HEK293 (cell line): ENCODE measurements around the gene CCND3.

Experiments used
- BCL11A ChIP-seq: fragments of 450-650 bp; formaldehyde crosslinking; IDR thresholded peaks from 2 replicates; pipeline ENCODE4 v1.5.1; 2016; ENCODE audit warnings: low read depth, missing biosample characterization, missing genetic modification characterization
- ELK4 ChIP-seq: IDR thresholded peaks from 2 replicates; pipeline ENCODE4 v1.6.1; 2011; ENCODE audit warnings: mild to moderate bottlenecking, low read depth, low read length, borderline replicate concordance
- GLIS2 ChIP-seq: fragments of 450-650 bp; formaldehyde crosslinking; IDR thresholded peaks from 2 replicates; pipeline ENCODE4 v1.5.1; 2016; ENCODE audit warnings: missing biosample characterization, missing genetic modification characterization
- IKZF3 ChIP-seq: fragments of 450-650 bp; IDR thresholded peaks from 2 replicates; pipeline ENCODE4 v1.5.0; 2018; ENCODE audit warnings: missing biosample characterization, mild to moderate bottlenecking, missing genetic modification characterization, moderate library complexity
- KLF8 ChIP-seq: fragments of 450-650 bp; formaldehyde crosslinking; IDR thresholded peaks from 2 replicates; pipeline ENCODE4 v1.5.1; 2016; ENCODE audit warnings: missing biosample characterization, missing genetic modification characterization
- KLF9 ChIP-seq: fragments of 450-650 bp; formaldehyde crosslinking; IDR thresholded peaks from 2 replicates; pipeline ENCODE4 v1.5.1; 2016; ENCODE audit warnings: missing biosample characterization, missing genetic modification characterization, low read depth
- MYNN ChIP-seq: fragments of 450-650 bp; formaldehyde crosslinking; IDR thresholded peaks from 2 replicates; pipeline ENCODE4 v1.5.1; 2016; ENCODE audit warnings: missing biosample characterization, missing genetic modification characterization, borderline replicate concordance
- PATZ1 ChIP-seq: fragments of 450-650 bp; formaldehyde crosslinking; IDR thresholded peaks from 2 replicates; pipeline ENCODE4 v1.5.1; 2016; ENCODE audit warnings: missing biosample characterization, missing genetic modification characterization
- SCRT1 ChIP-seq: fragments of 450-650 bp; formaldehyde crosslinking; IDR thresholded peaks from 2 replicates; pipeline ENCODE4 v1.5.1; 2016; ENCODE audit warnings: missing biosample characterization, missing genetic modification characterization, borderline replicate concordance
- SCRT2 ChIP-seq: fragments of 450-650 bp; formaldehyde crosslinking; IDR thresholded peaks from 2 replicates; pipeline ENCODE4 v1.5.1; 2016; ENCODE audit warnings: missing biosample characterization, missing genetic modification characterization
- SP2 ChIP-seq: fragments of 450-650 bp; formaldehyde crosslinking; IDR thresholded peaks from 2 replicates; pipeline ENCODE4 v1.5.1; 2016; ENCODE audit warnings: missing biosample characterization, missing genetic modification characterization
- SP7 ChIP-seq: fragments of 450-650 bp; formaldehyde crosslinking; IDR thresholded peaks from 2 replicates; pipeline ENCODE4 v1.5.1; 2016; ENCODE audit warnings: missing biosample characterization, missing genetic modification characterization
- ZBTB20 ChIP-seq: fragments of 450-650 bp; formaldehyde crosslinking; IDR thresholded peaks from 2 replicates; pipeline ENCODE4 v1.5.1; 2016; ENCODE audit warnings: missing biosample characterization, missing genetic modification characterization
- ZBTB26 ChIP-seq: fragments of 450-650 bp; formaldehyde crosslinking; optimal IDR thresholded peaks from 2 replicates; pipeline ENCODE3; 2016; ENCODE audit warnings: missing biosample characterization, mild to moderate bottlenecking, missing genetic modification characterization
- ZFHX2 ChIP-seq: fragments of 450-650 bp; formaldehyde crosslinking; conservative IDR thresholded peaks from 2 replicates; pipeline ENCODE4 v1.5.1; 2016; ENCODE audit warnings: missing biosample characterization, missing genetic modification characterization
- ZNF121 ChIP-seq: fragments of 450-650 bp; formaldehyde crosslinking; IDR thresholded peaks from 2 replicates; pipeline ENCODE4 v1.5.1; 2016; ENCODE audit warnings: missing biosample characterization, missing genetic modification characterization
- ZNF174 ChIP-seq: fragments of 450-650 bp; formaldehyde crosslinking; IDR thresholded peaks from 2 replicates; pipeline ENCODE4 v1.5.0; 2017; ENCODE audit warnings: missing biosample characterization, mild to moderate bottlenecking, missing genetic modification characterization
- ZNF175 ChIP-seq: fragments of 450-650 bp; formaldehyde crosslinking; IDR thresholded peaks from 2 replicates; pipeline ENCODE4 v1.5.1; 2016; ENCODE audit warnings: missing biosample characterization, missing genetic modification characterization
- ZNF19 ChIP-seq: fragments of 450-650 bp; formaldehyde crosslinking; IDR thresholded peaks from 2 replicates; pipeline ENCODE4; 2016; ENCODE audit warnings: missing biosample characterization, missing genetic modification characterization, low read depth
- ZNF211 ChIP-seq: fragments of 450-650 bp; formaldehyde crosslinking; IDR thresholded peaks from 2 replicates; pipeline ENCODE4 v1.5.1; 2016; ENCODE audit warnings: low read depth, missing biosample characterization, missing genetic modification characterization
- ZNF239 ChIP-seq: fragments of 450-650 bp; formaldehyde crosslinking; IDR thresholded peaks from 2 replicates; pipeline ENCODE4 v1.5.1; 2016; ENCODE audit warnings: missing biosample characterization, missing genetic modification characterization
- ZNF341 ChIP-seq: fragments of 450-650 bp; formaldehyde crosslinking; IDR thresholded peaks from 2 replicates; pipeline ENCODE4; 2016; ENCODE audit warnings: low read depth, missing biosample characterization, missing genetic modification characterization
- ZNF37A ChIP-seq: fragments of 450-650 bp; IDR thresholded peaks from 2 replicates; pipeline ENCODE4 v1.5.1; 2018; ENCODE audit warnings: missing biosample characterization, missing genetic modification characterization
- ZNF391 ChIP-seq: fragments of 450-650 bp; formaldehyde crosslinking; IDR thresholded peaks from 2 replicates; pipeline ENCODE4 v1.5.1; 2016; ENCODE audit warnings: low read depth, missing biosample characterization, missing genetic modification characterization, borderline replicate concordance
- ZNF433 ChIP-seq: fragments of 450-650 bp; formaldehyde crosslinking; IDR thresholded peaks from 2 replicates; pipeline ENCODE4 v1.5.1; 2016; ENCODE audit warnings: missing biosample characterization, missing genetic modification characterization, low read depth
- ZNF501 ChIP-seq: fragments of 450-650 bp; formaldehyde crosslinking; IDR thresholded peaks from 2 replicates; pipeline ENCODE4 v1.5.1; 2016; ENCODE audit warnings: missing biosample characterization, missing genetic modification characterization
- ZNF514 ChIP-seq: fragments of 450-650 bp; formaldehyde crosslinking; IDR thresholded peaks from 2 replicates; pipeline ENCODE4 v1.5.1; 2016; ENCODE audit warnings: missing biosample characterization, missing genetic modification characterization
- ZNF555 ChIP-seq: fragments of 450-650 bp; formaldehyde crosslinking; conservative IDR thresholded peaks from 2 replicates; pipeline ENCODE4 v1.5.1; 2017; ENCODE audit warnings: missing biosample characterization, mild to moderate bottlenecking, missing genetic modification characterization, inconsistent platforms
- ZNF571 ChIP-seq: fragments of 450-650 bp; formaldehyde crosslinking; IDR thresholded peaks from 2 replicates; pipeline ENCODE4 v1.5.0; 2017; ENCODE audit warnings: missing biosample characterization, missing genetic modification characterization
- ZNF76 ChIP-seq: fragments of 450-650 bp; formaldehyde crosslinking; IDR thresholded peaks from 2 replicates; pipeline ENCODE4; 2016; ENCODE audit warnings: low read depth, missing biosample characterization, missing genetic modification characterization, borderline replicate concordance
- ZNF776 ChIP-seq: fragments of 450-650 bp; formaldehyde crosslinking; IDR thresholded peaks from 2 replicates; pipeline ENCODE4 v1.5.0; 2017; ENCODE audit warnings: missing biosample characterization, missing genetic modification characterization, borderline replicate concordance
- TF ChIP-seq, protein P1 (sequence below): fragments of 450-650 bp; formaldehyde crosslinking; IDR thresholded peaks from 2 replicates; pipeline ENCODE4 v1.5.1; 2017; ENCODE audit warnings: missing biosample characterization, missing genetic modification characterization
- TF ChIP-seq, protein P2 (sequence below): fragments of 450-650 bp; formaldehyde crosslinking; IDR thresholded peaks from 2 replicates; pipeline ENCODE4 v1.5.1; 2016; ENCODE audit warnings: missing biosample characterization, missing genetic modification characterization
- TF ChIP-seq, protein P3 (sequence below): fragments of 450-650 bp; formaldehyde crosslinking; IDR thresholded peaks from 2 replicates; pipeline ENCODE4 v1.5.1; 2016; ENCODE audit warnings: missing biosample characterization, missing genetic modification characterization

CCND3 gene

GRCh38 chr6:41940759-41941279 lies 789 bp downstream of the CCND3 start (continued):
- TF ChIP-seq, protein P1, sequence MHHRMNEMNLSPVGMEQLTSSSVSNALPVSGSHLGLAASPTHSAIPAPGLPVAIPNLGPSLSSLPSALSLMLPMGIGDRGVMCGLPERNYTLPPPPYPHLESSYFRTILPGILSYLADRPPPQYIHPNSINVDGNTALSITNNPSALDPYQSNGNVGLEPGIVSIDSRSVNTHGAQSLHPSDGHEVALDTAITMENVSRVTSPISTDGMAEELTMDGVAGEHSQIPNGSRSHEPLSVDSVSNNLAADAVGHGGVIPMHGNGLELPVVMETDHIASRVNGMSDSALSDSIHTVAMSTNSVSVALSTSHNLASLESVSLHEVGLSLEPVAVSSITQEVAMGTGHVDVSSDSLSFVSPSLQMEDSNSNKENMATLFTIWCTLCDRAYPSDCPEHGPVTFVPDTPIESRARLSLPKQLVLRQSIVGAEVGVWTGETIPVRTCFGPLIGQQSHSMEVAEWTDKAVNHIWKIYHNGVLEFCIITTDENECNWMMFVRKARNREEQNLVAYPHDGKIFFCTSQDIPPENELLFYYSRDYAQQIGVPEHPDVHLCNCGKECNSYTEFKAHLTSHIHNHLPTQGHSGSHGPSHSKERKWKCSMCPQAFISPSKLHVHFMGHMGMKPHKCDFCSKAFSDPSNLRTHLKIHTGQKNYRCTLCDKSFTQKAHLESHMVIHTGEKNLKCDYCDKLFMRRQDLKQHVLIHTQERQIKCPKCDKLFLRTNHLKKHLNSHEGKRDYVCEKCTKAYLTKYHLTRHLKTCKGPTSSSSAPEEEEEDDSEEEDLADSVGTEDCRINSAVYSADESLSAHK (tag by site-specific recombination): no peak; the same call in 1 of the 2 replicates
- TF ChIP-seq SCRT2 (no peak), ZNF239 (tag by site-specific recombination) (no peak), BCL11A (tag by site-specific recombination) (no peak), ZNF433 (tag by site-specific recombination) (no peak), ZNF211 (tag by site-specific recombination) (no peak), KLF8 (tag by site-specific recombination) (no peak), ZNF776 (tag by site-specific recombination) (no peak), ELK4 (no peak), ZNF571 (tag by site-specific recombination) (no peak), MYNN (tag by site-specific recombination) (no peak), ZNF19 (tag by site-specific recombination) (no peak), ZFHX2 (peak; percentile 57; the same call in 1 of the 2 replicates), SCRT1 (tag by site-specific recombination) (no peak), ZNF341 (tag by site-specific recombination) (peak; percentile 71), PATZ1 (tag by site-specific recombination) (peak; percentile 69; the same call in 1 of the 2 replicates), ZNF76 (tag by site-specific recombination) (no peak), ZNF37A (tag by site-specific recombination) (no peak), IKZF3 (tag by site-specific recombination) (peak; percentile 62), ZBTB26 (tag by site-specific recombination) (no peak), ZNF175 (no peak), ZBTB20 (peak; percentile 94), ZNF391 (0 out of 2 replicates have a peak, but pooled peaks have one; percentile 28), SP2 (tag by site-specific recombination) (peak; percentile 56; the same call in 1 of the 2 replicates), ZNF501 (no peak; the same call in 1 of the 2 replicates), SP7 (tag by site-specific recombination) (0 out of 2 replicates have a peak, but pooled peaks have one; percentile 33), ZNF514 (tag by site-specific recombination) (no peak), KLF9 (tag by site-specific recombination) (no peak), GLIS2 (tag by site-specific recombination) (peak; percentile 89), ZNF121 (no peak), ZNF174 (tag by site-specific recombination) (no peak), ZNF555 (tag by site-specific recombination) (no peak)
- TF ChIP-seq, protein P2, sequence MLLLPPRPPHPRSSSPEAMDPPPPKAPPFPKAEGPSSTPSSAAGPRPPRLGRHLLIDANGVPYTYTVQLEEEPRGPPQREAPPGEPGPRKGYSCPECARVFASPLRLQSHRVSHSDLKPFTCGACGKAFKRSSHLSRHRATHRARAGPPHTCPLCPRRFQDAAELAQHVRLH (tag by site-specific recombination): no peak
- TF ChIP-seq, protein P3, sequence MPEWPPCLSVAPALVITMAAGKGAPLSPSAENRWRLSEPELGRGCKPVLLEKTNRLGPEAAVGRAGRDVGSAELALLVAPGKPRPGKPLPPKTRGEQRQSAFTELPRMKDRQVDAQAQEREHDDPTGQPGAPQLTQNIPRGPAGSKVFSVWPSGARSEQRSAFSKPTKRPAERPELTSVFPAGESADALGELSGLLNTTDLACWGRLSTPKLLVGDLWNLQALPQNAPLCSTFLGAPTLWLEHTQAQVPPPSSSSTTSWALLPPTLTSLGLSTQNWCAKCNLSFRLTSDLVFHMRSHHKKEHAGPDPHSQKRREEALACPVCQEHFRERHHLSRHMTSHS (tag by site-specific recombination): no peak
